NCI-H187 treated with DMSO at 0.1 percent for 48 hours (cell line): Measurements from ENCODE around the gene HIVEP3.

Experiments
- DNase-seq: peaks from one replicate; lab custom pipeline; 2025; lab: John Stamatoyannopoulos, UW

Gene HIVEP3

GRCh38 chr1:41650028-41650880 is 268.5 kb downstream of the HIVEP3 start:
- DNase-seq: no peak

GRCh38 chr1:41649396-41650027 is 269.2 kb downstream of the HIVEP3 start:
- no peak for DNase-seq

GRCh38 chr1:41648844-41649243 is 269.9 kb downstream of the HIVEP3 start:
- DNase-seq: no peak

GRCh38 chr1:41648230-41648629 is 270.5 kb downstream of the HIVEP3 start:
- no peak for DNase-seq

GRCh38 chr1:41647221-41648135 is 271.2 kb downstream of the HIVEP3 start:
- DNase-seq: no peak

- DNase-seq: no peak
These were observed 272.5 kb downstream of the HIVEP3 start for GRCh38 chr1:41646186-41646585.

GRCh38 chr1:41645062-41645461 is 273.7 kb downstream of the HIVEP3 start:
- DNase-seq: no peak

GRCh38 chr1:41642922-41643821 is 275.6 kb downstream of the HIVEP3 start:
- DNase-seq: no peak

- DNase-seq: no peak
These were observed 276.7 kb downstream of the HIVEP3 start for GRCh38 chr1:41641941-41642527.

GRCh38 chr1:41641475-41641814 is 277.3 kb downstream of the HIVEP3 start:
- DNase-seq: no peak

GRCh38 chr1:41640756-41641474 is 277.8 kb downstream of the HIVEP3 start:
- DNase-seq: no peak

- no peak for DNase-seq
These were observed 278.5 kb downstream of the HIVEP3 start for GRCh38 chr1:41640141-41640751.

- DNase-seq: no peak
These were observed 279.3 kb downstream of the HIVEP3 start for GRCh38 chr1:41639332-41639936.

GRCh38 chr1:41638086-41639024 is 280.4 kb downstream of the HIVEP3 start:
- DNase-seq: no peak

- no peak for DNase-seq
These were observed 281.4 kb downstream of the HIVEP3 start for GRCh38 chr1:41637367-41637766.

GRCh38 chr1:41633764-41634163 is 285.0 kb downstream of the HIVEP3 start:
- DNase-seq: no peak

- no peak for DNase-seq
These were observed 285.7 kb downstream of the HIVEP3 start for GRCh38 chr1:41632781-41633575.

- DNase-seq: no peak
These were observed 286.8 kb downstream of the HIVEP3 start for GRCh38 chr1:41631971-41632370.
